ENCODE data around the gene CAPRIN2. TPM values are rescaled to one million over a fixed set of nuclear protein-coding genes. Genes with fewer than 3 reads are reported as not detected.

CAPRIN2 gene
- total and polyA plus RNA-seq, 2 of the 4 experiments (the other 2 are of a cell fraction), result 18.9 to 23.8 TPM

- Histone ChIP-seq H2BK120ac (ENCODE audit: low read depth, low read length) (no peak overlapping the region), H4K91ac (ENCODE audit: insufficient read depth, low read depth, low read length) (no peak overlapping the region), H2BK5ac (ENCODE audit: low read depth, low read length, poor library complexity, severe bottlenecking) (no peak overlapping the region), H3K9me1 (ENCODE audit: insufficient read depth, low read length) (no peaks in the 10 kb centered on the region), H2AK9ac (replicated peaks; ENCODE audit: low read depth, low read length, poor library complexity) (no peak overlapping the region), H2BK15ac (ENCODE audit: low read depth, low read length) (no peak overlapping the region), H3K18ac (ENCODE audit: low read depth, low read length) (no peak overlapping the region), H3K9ac (ENCODE audit: low read depth, low read length) (no peak overlapping the region), H3K4me2 (ENCODE audit: low read depth, low read length) (no peak overlapping the region), H4K20me1 (ENCODE audit: insufficient read depth, low read length) (no peaks in the 10 kb centered on the region), H3K14ac (replicated peaks; ENCODE audit: low read depth, low read length) (no peak overlapping the region), H3K36me3 (ENCODE audit: control insufficient read depth, insufficient read depth, low read length) (peaks cover 13% of the 10 kb centered on the region), H3K4me1 (ENCODE audit: control insufficient read depth, insufficient read depth, low read length) (peaks cover 3% of the 10 kb centered on the region), H4K8ac (ENCODE audit: low read depth in 2 of 2, low read length in 2 of 2) (no peak overlapping the region), H3K4ac (ENCODE audit: low read depth, low read length) (no peak overlapping the region), H3K27me3 (ENCODE audit: control insufficient read depth, insufficient read depth, low read length) (no peaks in the 10 kb centered on the region), H2AFZ (replicated peaks; ENCODE audit: low read length, poor library complexity) (no peak overlapping the region), H2BK20ac (ENCODE audit: low read depth, low read length) (no peak overlapping the region), H3K23ac (ENCODE audit: low read depth, low read length) (no peak overlapping the region), H3K56ac (ENCODE audit: extremely low read depth, insufficient read depth, low read length) (no peak overlapping the region), H3K27ac (ENCODE audit: insufficient read depth, low read length) (no peak overlapping the region), H3K79me1 (ENCODE audit: low read depth in 1 of 2, low read length in 2 of 2) (peaks cover 9 to 14% of the 10 kb centered on the region in 2 experiments; a peak in 3 of 4 replicates), H2AK5ac (ENCODE audit: low read depth, low read length) (no peak overlapping the region), H4K5ac (ENCODE audit: low read depth, low read length) (no peak overlapping the region), H3K4me3 (ENCODE audit: insufficient read depth, low read depth, low read length) (no peak overlapping the region), H3K9me3 (ENCODE audit: control insufficient read depth, insufficient read depth, low read length) (no peaks in the 10 kb centered on the region)
- WGBS, 2 experiments (ENCODE audit: extremely low coverage in 2 of 2, insufficient read length in 1 of 2), result no CpG with 5 or more reads among the region's 2 CpGs
- CTCF ChIA-PET, result interaction anchor here (0.6 kb wide), 1 partner anchor 21 kb away, joined by 3 read pairs; no protein-coding TSS in a partner anchor
- dilution Hi-C loops (cut with HindIII; ENCODE audit: low sequenced_read_pairs, unreplicated experiment) (no loop called here), intact Hi-C loops (cut with micrococcal nuclease) (no loop called here), in situ Hi-C loops (cut with MboI; ENCODE audit: low sequenced_read_pairs) (no loop called here)
- POLR2A ChIA-PET (ENCODE audit: unreplicated experiment), result no interaction called here
- no TSS peak for BruUV-seq (replicated peaks)
- DNase-seq (no peak), ATAC-seq (ENCODE audit: low read depth) (no peak)
- TF ChIP-seq MAZ (IDR thresholded peaks at IDR 0.05; ENCODE audit: borderline replicate concordance, low read depth, low read length) (no peak), MAFK (IDR thresholded peaks at IDR 0.05; ENCODE audit: low read depth, low read length) (no peak), USF2 (IDR thresholded peaks at IDR 0.05; ENCODE audit: low read depth, low read length) (no peak), FOS (IDR thresholded peaks at IDR 0.05; ENCODE audit: low read depth, low read length) (no peak), CEBPB (IDR thresholded peaks at IDR 0.05; ENCODE audit: low read depth, low read length) (no peak), MXI1 (IDR thresholded peaks at IDR 0.05; ENCODE audit: borderline replicate concordance, low read depth, low read length) (no peak), CHD1 (IDR thresholded peaks at IDR 0.05; ENCODE audit: low read depth, low read length) (no peak), RAD21 (IDR thresholded peaks at IDR 0.05; ENCODE audit: low read length) (no peak), POLR2A (IDR thresholded peaks at IDR 0.05; ENCODE audit: low read depth, low read length) (no peak)
Measured at GRCh38 chr12:30730011-30730410, 24.7 kb downstream of the CAPRIN2 start.

All from IMR-90 (cell line).